GM21723 (cell line): ENCODE data around the gene RTF1.
"Not testable (repeated sequence)": the region's sequence is repeated elsewhere in the genome, so short reads cannot be mapped to it uniquely, and the experiment has no call there.

Source experiments
- ATAC-seq: cut with Tn5 transposase; IDR thresholded peaks from one replicate; pipeline ENCODE4 v1.9.1; 2021; ENCODE audit warnings: mild to moderate bottlenecking, moderate library complexity; ENCODE audit not compliant: unreplicated experiment

RTF1 gene

GRCh38 chr15:41435037-41435786 is 18.3 kb downstream of the RTF1 start:
- ATAC-seq, result no peak

- no peak for ATAC-seq
Observed at GRCh38 chr15:41437448-41437847, 20.6 kb downstream of the RTF1 start.

- ATAC-seq, result no peak
Observed at GRCh38 chr15:41438206-41438605, 21.3 kb downstream of the RTF1 start.

- ATAC-seq, result not testable (repeated sequence)
Observed at GRCh38 chr15:41438745-41439144, 21.9 kb downstream of the RTF1 start.

- no peak for ATAC-seq
Observed at GRCh38 chr15:41443275-41443674, 26.4 kb downstream of the RTF1 start.

- ATAC-seq, result no peak
Observed at GRCh38 chr15:41445399-41445798, 28.5 kb downstream of the RTF1 start.

GRCh38 chr15:41462084-41462795 is 45.3 kb downstream of the RTF1 start:
- ATAC-seq, result no peak

GRCh38 chr15:41464889-41465580 is 48.1 kb downstream of the RTF1 start:
- no peak for ATAC-seq

GRCh38 chr15:41465822-41466421 is 49.0 kb downstream of the RTF1 start:
- ATAC-seq, result no peak

GRCh38 chr15:41466711-41467110 is 49.8 kb downstream of the RTF1 start:
- no peak for ATAC-seq

GRCh38 chr15:41469644-41470043 is 52.7 kb downstream of the RTF1 start:
- not testable (repeated sequence) for ATAC-seq

- no peak for ATAC-seq
Observed at GRCh38 chr15:41473418-41473817, 56.5 kb downstream of the RTF1 start.

GRCh38 chr15:41474436-41474835 is 57.5 kb downstream of the RTF1 start:
- ATAC-seq, result no peak

GRCh38 chr15:41474941-41475340 is 58.0 kb downstream of the RTF1 start:
- no peak for ATAC-seq

GRCh38 chr15:41476416-41477048 is 59.6 kb downstream of the RTF1 start:
- no peak for ATAC-seq

GRCh38 chr15:41480396-41481140 is 63.7 kb downstream of the RTF1 start:
- no peak for ATAC-seq

- no peak for ATAC-seq
Observed at GRCh38 chr15:41482110-41482877, 65.4 kb downstream of the RTF1 start.

GRCh38 chr15:41483115-41483514 is 66.2 kb downstream of the RTF1 start:
- ATAC-seq, result peak; percentile 74

GRCh38 chr15:41483519-41483918 is 66.6 kb downstream of the RTF1 start:
- peak; percentile 12 for ATAC-seq
